PC-9 (cell line): ENCODE results near the gene OFD1. TPM values are rescaled to one million over a fixed set of nuclear protein-coding genes. Genes with fewer than 3 reads are reported as not detected.

Experiments
- BruUV-seq: library from RNA; stranded (reverse); fragments of 400-500 nt; replicated peaks from 2 replicates; lab custom pipeline; 2021; lab: Mats Ljungman, UMichigan
- CTCF ChIA-PET: fragments of 300-600 bp; sonication (Branson Sonifier 250); formaldehyde crosslinking; loops from one replicate; lab custom pipeline; 2022; ENCODE audit warnings: antibody characterized with exemption; lab: Charles Lee
- POLR2A ChIA-PET: fragments of 300-600 bp; sonication (Branson Sonifier 250); formaldehyde crosslinking; loops from one replicate; lab custom pipeline; 2022; ENCODE audit warnings: antibody characterized with exemption; ENCODE audit not compliant: unreplicated experiment; lab: Charles Lee
- DNase-seq, 2 experiments: peaks; one replicate each; pipeline versions ENCODE4 v3.0.0 to v3.0.0-alpha.2; 2015 to 2022; ENCODE audit warnings: mixed read lengths in 1 of 2
- H2AFZ ChIP-seq: fragments of 200-600 bp; sonication (generic); 2 replicates; pipeline ENCODE4 v1.8.1; 2017; ENCODE audit warnings: antibody characterized with exemption
- H3F3A ChIP-seq: fragments of 200-600 bp; sonication (generic); 2 replicates; pipeline ENCODE4 v1.8.1; 2017; ENCODE audit warnings: antibody characterized with exemption, mild to moderate bottlenecking, low read depth; ENCODE audit not compliant: insufficient read depth
- H3K27ac ChIP-seq: fragments of 200-600 bp; sonication (generic); 2 replicates; pipeline ENCODE4 v1.6.1; 2016; ENCODE audit warnings: mixed run types
- H3K27me3 ChIP-seq: fragments of 200-600 bp; sonication (generic); 2 replicates; pipeline ENCODE4 v1.6.1; 2016; ENCODE audit warnings: low read depth, mixed run types; ENCODE audit not compliant: insufficient read depth
- H3K36me3 ChIP-seq: fragments of 200-600 bp; sonication (generic); 2 replicates; pipeline ENCODE4 v1.6.1; 2016; ENCODE audit warnings: low read depth, mixed run types
- H3K4me1 ChIP-seq: fragments of 200-600 bp; sonication (generic); replicated peaks from 2 replicates; pipeline ENCODE4 v1.6.1; 2016; ENCODE audit warnings: mixed run types; ENCODE audit not compliant: insufficient read depth
- H3K4me2 ChIP-seq: fragments of 200-600 bp; sonication (generic); 2 replicates; pipeline ENCODE4 v1.6.1; 2017; ENCODE audit warnings: mixed run types
- H3K4me3 ChIP-seq: fragments of 200-600 bp; sonication (generic); 2 replicates; pipeline ENCODE4 v1.6.1; 2016; ENCODE audit warnings: mixed run types
- H3K79me2 ChIP-seq: fragments of 200-600 bp; sonication (generic); 2 replicates; pipeline ENCODE4 v1.6.1; 2017; ENCODE audit warnings: low read depth, mixed run types
- H3K9me2 ChIP-seq: fragments of 200-600 bp; sonication (generic); 2 replicates; pipeline ENCODE4 v1.8.1; 2017; ENCODE audit warnings: mild to moderate bottlenecking; ENCODE audit not compliant: insufficient read depth
- H3K9me3 ChIP-seq: fragments of 200-600 bp; sonication (generic); 2 replicates; pipeline ENCODE4 v1.8.1; 2016; ENCODE audit warnings: low read depth; ENCODE audit not compliant: insufficient read depth
- H4K20me1 ChIP-seq: fragments of 200-600 bp; sonication (generic); 2 replicates; pipeline ENCODE4 v1.8.1; 2017; ENCODE audit not compliant: insufficient read depth
- EZH2 ChIP-seq: fragments of 200-600 bp; sonication (generic); IDR thresholded peaks from 2 replicates; pipeline ENCODE4 v1.8.0; 2017; ENCODE audit warnings: antibody characterized with exemption, low read depth
- intact Hi-C: fragments of 100-400 bp; cut with micrococcal nuclease; formaldehyde crosslinking; loops from one replicate; pipeline ENCODE4 v1.10.0; 2022; ENCODE audit not compliant: unreplicated experiment
- total RNA-seq: library from RNA; stranded (reverse); gene quantifications from 2 replicates; pipeline ENCODE4 v1.2.3, GENCODE V29; 2021
- TF ChIP-seq, protein P1 (sequence below): fragments of 200-600 bp; sonication (generic); conservative IDR thresholded peaks from 2 replicates; pipeline ENCODE4 v1.6.1; 2017; ENCODE audit warnings: mixed run types, antibody characterized with exemption, mild to moderate bottlenecking, moderate library complexity

OFD1 gene
- total RNA-seq, 1 experiment from 2014 or later, result 31.6 TPM

DNA sequence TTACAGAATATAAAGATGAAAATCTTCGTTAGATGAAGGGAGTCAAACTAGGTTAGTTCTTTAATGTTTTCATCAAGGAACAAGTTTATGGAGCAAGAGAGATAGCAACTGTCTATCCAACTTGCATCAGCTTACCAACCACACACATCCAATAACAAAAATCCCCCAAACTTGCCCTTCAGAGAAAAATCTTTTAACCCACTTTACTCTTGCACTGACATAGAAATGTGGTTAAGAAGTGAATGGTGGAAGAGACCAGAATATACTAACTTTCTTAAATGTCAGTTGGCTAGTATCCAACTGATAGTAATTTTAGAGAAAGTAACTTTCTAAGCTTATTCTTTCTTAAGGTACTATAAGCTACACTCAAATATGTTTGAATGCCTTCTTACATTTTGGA is 47.3 kb upstream of the OFD1 start:
- POLR2A ChIA-PET, result interaction anchor here (0.6 kb wide), 1 partner anchor 18 kb away, joined by 15 read pairs; no protein-coding TSS in a partner anchor

DNA sequence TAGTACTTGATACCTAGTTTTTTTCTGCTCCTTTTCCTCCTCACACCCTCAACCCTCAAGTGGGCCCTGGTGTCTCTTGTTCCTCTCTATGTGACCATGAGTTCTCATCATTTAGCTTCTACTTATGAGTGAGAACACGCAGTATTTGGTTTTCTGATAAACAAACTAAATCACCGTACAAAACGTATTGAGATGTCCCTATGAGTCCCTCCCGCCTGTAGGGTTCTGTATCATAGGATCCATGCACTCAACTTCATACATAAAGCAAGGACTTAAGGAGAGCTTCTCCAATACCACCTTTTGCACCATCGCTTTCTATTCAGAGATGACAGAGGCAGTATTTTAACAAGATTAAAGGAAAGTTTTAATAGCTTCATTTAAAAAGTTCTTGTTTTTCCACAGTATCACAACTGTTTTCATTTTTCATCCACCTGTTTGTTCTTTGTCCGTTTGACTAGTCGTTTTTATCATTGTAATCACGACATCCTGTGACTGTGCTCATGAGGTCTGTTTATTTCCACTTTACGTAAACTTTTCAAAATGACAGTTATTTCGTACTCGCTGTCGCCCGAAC is 46.1 kb upstream of the OFD1 start:
- Histone ChIP-seq H3K9me2 (no peaks in the 10 kb centered on the region), H3K4me1 (peaks cover 48% of the 10 kb centered on the region), H2AFZ (peak overlapping the region; percentile 67), H4K20me1 (no peaks in the 10 kb centered on the region), H3K4me2 (peak overlapping the region; percentile 96), H3K27me3 (no peaks in the 10 kb centered on the region), H3K27ac (peak overlapping the region; percentile 82), H3K4me3 (peak overlapping the region; percentile 63), H3K79me2 (peaks cover 41% of the 10 kb centered on the region), H3K36me3 (no peaks in the 10 kb centered on the region), H3F3A (peaks cover 29% of the 10 kb centered on the region; the same call in 1 of the 2 replicates), H3K9me3 (no peaks in the 10 kb centered on the region)
- TSS peak; percentile 36 for BruUV-seq
- DNase-seq, result no peak
- ChIA-PET POLR2A (no interaction called here), CTCF (no interaction called here)
- intact Hi-C loops, result no loop called here
- TF ChIP-seq, protein P1, sequence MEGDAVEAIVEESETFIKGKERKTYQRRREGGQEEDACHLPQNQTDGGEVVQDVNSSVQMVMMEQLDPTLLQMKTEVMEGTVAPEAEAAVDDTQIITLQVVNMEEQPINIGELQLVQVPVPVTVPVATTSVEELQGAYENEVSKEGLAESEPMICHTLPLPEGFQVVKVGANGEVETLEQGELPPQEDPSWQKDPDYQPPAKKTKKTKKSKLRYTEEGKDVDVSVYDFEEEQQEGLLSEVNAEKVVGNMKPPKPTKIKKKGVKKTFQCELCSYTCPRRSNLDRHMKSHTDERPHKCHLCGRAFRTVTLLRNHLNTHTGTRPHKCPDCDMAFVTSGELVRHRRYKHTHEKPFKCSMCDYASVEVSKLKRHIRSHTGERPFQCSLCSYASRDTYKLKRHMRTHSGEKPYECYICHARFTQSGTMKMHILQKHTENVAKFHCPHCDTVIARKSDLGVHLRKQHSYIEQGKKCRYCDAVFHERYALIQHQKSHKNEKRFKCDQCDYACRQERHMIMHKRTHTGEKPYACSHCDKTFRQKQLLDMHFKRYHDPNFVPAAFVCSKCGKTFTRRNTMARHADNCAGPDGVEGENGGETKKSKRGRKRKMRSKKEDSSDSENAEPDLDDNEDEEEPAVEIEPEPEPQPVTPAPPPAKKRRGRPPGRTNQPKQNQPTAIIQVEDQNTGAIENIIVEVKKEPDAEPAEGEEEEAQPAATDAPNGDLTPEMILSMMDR, result no peak
- TF ChIP-seq EZH2, result no peak

More for the DNA sequence above, 47.3 kb upstream of the OFD1 start:
- no peaks in the 10 kb centered on the region for H3K9me3 ChIP-seq
- H3K79me2 ChIP-seq, result peaks cover 31% of the 10 kb centered on the region
- DNase-seq, result no peak
- CTCF ChIA-PET, result no interaction called here
- H3F3A ChIP-seq, result peaks cover 16% of the 10 kb centered on the region; the same call in 1 of the 2 replicates
- no peak overlapping the region for H3K4me3 ChIP-seq
- no peaks in the 10 kb centered on the region for H3K9me2 ChIP-seq
- no peak overlapping the region for H3K4me2 ChIP-seq
- intact Hi-C loops, result no loop called here
- no peak overlapping the region for H2AFZ ChIP-seq
- H3K36me3 ChIP-seq, result no peaks in the 10 kb centered on the region
- peaks cover 35% of the 10 kb centered on the region for H3K4me1 ChIP-seq
- no peaks in the 10 kb centered on the region for H4K20me1 ChIP-seq
- no TSS peak for BruUV-seq
- TF ChIP-seq, protein P1, result no peak
- no peak for TF ChIP-seq EZH2
- H3K27ac ChIP-seq, result no peak overlapping the region
- no peaks in the 10 kb centered on the region for H3K27me3 ChIP-seq

- Histone ChIP-seq H3K27me3 (no peaks in the 10 kb centered on the region), H3K4me3 (peak within 1 kb of the TSS; percentile 63), H3K4me2 (peak within 1 kb of the TSS; percentile 96), H4K20me1 (no peaks in the 10 kb centered on the region), H2AFZ (peak within 1 kb of the TSS; percentile 67), H3K36me3 (no peaks in the 10 kb centered on the region), H3K79me2 (peaks cover 48% of the 10 kb centered on the region), H3K4me1 (peaks cover 54% of the 10 kb centered on the region), H3K9me3 (no peaks in the 10 kb centered on the region), H3K9me2 (no peaks in the 10 kb centered on the region), H3K27ac (peak within 1 kb of the TSS; percentile 82), H3F3A (peaks cover 36% of the 10 kb centered on the region; the same call in 1 of the 2 replicates)
- BruUV-seq, result no TSS peak
- no peak for TF ChIP-seq EZH2
- TF ChIP-seq, protein P1, result no peak
- intact Hi-C loops, result loop anchor here (1.0 kb wide), 1 partner anchor 20 kb away; no protein-coding TSS in a partner anchor
- CTCF ChIA-PET, result no interaction called here
- peak; percentile 54 to 88 for DNase-seq
- POLR2A ChIA-PET, result interaction anchor here (0.7 kb wide), 1 partner anchor 1955 kb away, joined by 3 read pairs; no protein-coding TSS in a partner anchor
Measured at GRCh38 chrX:13688958-13689740, 45.4 kb upstream of the OFD1 start, which contains the start of gene RAB9A. TSS of gene RAB9A (plus strand) at chrX:13689128. CDS start at chrX:13708747, 19,619 bp downstream.
